Inferior parietal cortex (tissue), 1 donor: ENCODE results near the gene MED12.

ENCODE experiments used
- DNase-seq: peaks from one replicate; pipeline ENCODE4 v3.0.0-alpha.2; 2016; ENCODE audit errors: extremely low spot score

Gene MED12

DNA sequence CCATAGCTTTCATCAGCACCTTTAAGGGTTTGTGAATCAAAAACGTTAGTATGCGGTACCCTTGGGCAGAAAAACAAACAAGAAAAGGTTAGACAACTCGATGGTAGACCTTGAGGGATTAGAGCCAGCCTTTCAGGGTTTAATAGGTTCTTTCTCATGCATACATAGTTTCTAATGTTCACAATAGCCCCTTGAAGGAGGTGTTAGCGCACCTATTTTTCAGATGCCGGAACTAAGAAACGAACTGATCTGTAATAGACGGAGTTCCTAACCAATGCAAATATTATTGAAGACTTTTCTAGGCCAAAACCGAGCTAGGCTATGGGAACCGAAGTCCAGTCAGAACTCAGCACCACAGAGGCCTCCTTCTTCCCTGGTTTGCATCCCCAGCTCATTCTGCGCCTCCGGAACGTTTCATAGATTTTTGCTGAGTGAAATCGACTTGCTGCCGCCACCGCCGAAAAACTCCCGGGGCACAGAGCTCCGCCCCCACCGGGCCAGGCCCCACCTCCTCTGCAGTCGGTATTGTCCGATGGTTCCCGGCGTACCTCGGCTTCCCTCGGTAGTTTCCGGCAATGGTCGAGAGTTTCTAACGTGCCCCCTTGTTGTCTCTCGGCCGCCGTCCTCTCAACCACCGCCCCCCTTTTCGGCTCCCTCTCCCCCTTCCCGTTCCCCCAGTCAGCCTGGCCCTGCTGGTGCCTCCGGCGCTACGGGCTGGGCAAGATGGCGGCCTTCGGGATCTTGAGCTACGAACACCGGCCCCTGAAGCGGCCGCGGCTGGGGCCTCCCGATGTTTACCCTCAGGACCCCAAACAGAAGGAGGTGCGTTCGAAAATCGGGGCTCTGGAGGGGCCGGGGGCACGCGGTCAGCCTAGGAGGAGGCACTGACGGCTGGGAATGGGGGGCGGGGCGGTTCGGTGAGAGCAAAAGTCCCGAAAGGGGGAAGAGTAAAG lies at the start of gene MED12:
TSS of gene MED12 (plus strand) at position 565 of the 953 bp plus-strand sequence. CDS start at position 724, 159 bp downstream.
- peak; percentile 78 for DNase-seq

DNA sequence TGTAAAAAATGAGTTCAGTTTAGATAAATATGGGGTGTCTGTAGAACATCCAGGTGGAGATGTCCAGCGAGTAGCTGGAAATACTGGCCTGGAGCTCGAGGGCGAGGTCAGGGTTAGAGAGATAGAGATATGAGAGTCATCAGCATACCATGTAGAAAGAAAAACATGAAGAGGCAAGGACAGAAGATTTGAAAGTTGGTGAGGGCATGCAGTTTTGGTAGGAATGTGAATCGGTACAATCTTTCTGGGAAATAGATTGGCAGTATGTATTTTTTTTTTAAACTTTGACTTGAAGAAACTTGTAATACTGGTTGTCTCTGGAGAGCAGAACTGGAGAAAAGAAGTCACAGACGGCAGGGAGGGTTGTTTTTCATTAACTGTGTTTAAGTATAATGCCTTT lies 47.9 kb upstream of the MED12 start:
- DNase-seq = no peak

DNA sequence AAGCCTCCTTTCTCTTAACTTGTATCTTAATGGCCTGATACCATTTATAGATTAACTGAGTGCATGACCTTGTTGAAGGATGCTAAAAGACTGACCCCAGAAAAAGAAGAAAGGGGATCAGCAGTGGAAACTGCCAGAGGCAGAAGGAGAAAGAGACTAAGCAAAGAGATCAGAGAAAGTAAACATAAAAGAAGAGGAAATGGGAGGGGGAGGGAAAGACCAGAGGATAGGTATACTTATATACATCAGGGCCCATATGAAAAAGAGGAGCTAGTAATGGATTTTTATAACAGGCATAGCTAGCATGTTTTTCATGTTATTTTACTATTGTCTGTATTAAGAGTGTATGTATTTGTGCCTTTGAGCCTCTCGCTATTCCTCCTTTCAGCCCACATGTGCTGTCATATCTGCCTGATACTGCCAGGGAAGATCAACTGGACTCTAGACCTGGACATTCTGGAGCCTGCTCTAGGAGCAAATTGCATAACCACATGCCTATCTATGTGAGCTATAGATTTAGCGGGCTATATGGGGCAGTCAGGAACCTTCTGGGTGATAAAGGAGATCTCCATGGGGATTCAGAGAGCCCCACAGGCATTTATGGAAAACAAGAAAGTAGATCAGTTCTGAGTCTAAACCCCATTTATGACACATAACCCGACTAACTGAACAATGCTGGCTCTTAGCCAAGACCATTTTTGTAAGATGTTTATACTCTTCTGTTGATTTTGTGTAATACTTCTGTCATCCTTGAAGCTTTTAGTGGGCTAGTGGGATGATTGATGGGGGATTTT lies 36.9 kb upstream of the MED12 start:
- no peak for DNase-seq

DNA sequence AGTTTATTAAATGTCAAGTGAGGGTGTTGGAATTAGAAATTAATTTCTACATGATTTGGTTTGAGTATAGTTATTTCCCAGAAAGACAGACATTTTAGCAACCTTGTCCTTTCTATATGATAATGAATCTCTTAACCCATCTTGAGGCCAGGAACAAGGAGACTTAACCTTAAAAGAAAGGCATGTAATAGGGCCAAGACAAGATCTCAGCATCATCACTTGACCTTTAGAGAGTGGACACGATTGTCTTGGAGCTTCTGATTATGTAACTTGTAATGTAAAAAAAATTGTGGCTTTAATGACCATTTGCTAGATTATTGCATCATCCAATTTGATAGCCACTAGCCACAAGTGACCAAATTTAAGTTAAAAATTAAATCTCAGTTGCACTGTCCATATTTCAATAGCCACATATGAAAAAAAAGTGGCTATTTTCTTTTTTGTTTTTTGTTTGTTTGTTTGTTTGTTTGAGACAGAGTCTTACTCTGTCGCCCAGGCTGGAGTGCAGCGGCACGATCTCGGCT lies 36.2 kb upstream of the MED12 start:
- no peak for DNase-seq

DNA sequence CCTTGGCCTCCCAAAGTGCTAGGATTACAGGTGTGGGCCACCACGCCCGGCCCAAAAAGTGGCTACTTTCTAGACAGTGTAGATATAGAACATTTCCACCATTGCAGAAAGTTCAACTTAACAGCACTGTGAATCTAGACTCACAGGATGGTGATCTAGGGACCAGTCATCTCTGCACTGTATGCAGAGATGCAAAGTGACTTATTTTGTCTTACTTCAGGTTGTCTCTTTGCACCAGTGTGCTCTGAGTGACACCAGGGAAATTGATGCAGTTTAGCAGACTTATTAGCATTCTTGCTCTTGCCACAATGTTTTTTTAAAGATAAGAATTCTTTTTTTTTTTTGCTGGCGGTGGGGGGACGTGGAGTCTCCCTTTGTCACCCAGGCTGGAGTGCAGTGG lies 35.6 kb upstream of the MED12 start:
- no peak for DNase-seq

DNA sequence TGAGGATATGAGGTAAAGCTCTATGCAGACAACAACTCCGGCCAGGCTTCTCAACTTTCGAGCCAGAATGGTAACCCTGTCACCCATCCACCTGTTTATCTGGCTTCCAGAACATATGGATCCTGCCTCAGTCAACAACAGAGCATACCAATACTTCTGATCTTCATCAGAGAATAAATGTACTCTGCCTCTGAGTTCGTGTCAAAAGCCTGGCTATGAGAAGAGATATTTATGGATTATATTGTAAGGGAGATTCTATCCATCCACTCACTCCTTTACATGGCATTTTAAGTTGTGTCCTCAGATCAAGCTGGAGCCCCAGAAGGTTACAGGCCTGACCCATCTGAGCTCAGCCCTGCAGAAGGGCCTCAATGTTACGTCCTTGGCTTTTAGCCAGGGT lies 32.5 kb upstream of the MED12 start:
- DNase-seq = no peak

DNA sequence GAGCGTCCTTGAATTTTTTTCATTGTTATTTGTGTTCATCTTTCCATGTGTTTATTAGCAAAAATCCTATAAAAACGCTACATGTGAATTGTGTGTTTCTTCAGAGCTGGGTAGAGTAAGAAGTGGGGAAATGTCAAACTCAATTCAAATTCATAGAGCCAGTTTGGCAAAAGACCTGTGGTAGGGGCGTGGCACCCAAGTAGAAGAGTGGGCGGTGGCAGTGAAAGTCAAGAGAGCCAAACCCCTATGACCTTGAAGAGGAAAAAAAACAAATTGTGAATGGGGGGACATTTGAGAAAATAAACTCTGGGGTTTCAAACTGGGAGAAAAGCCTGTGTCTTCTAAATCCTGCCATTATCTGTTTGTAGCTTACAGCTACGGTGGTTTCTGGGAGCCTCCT lies 27.1 kb upstream of the MED12 start:
- DNase-seq = no peak

DNA sequence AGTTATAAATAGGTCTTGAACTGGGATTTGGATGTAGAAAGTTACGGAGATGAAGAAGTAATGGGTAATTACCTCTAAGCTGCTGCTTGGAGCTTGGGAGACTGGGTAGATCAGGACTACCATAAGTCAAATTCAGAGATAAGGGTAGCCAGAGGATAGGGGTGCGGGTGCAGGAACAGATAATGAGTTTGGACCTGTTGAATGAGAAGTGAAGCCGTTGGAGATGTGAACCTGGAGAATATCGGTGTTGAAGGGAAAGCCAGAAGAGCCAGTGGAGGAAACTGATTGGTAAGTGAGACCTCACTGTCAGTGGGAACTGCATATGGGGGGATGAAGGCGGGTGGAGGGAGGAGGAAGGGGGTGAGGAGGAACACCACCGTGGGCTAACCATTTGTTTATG lies 23.4 kb upstream of the MED12 start:
- no peak for DNase-seq

DNA sequence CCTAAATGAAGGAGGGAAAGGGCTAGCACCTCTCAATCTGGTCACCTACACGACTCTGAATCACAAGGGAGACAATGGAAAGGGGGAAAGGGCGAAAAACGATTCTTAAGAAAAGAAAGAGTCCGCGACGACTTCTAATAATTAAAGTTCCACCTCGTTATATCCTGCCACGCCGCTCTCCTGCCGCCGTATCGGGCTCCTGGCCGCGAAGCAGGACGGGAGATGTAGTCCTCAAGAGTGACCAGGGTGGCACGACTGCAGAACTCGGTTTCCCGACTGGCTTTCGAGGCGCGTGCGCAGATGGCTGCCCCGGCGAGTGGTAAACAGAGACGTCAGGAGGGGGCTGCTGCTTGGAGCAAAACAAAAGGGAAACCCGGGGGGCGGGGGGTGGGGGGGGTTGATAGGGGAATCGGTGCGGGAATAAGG lies 22.8 kb upstream of the MED12 start, which contains the start of gene FOXO4:
TSS of gene FOXO4 (plus strand) at position 297 of the 426 bp plus-strand sequence. CDS start 678 bp downstream, outside the sequence.
- DNase-seq = peak; percentile 86

DNA sequence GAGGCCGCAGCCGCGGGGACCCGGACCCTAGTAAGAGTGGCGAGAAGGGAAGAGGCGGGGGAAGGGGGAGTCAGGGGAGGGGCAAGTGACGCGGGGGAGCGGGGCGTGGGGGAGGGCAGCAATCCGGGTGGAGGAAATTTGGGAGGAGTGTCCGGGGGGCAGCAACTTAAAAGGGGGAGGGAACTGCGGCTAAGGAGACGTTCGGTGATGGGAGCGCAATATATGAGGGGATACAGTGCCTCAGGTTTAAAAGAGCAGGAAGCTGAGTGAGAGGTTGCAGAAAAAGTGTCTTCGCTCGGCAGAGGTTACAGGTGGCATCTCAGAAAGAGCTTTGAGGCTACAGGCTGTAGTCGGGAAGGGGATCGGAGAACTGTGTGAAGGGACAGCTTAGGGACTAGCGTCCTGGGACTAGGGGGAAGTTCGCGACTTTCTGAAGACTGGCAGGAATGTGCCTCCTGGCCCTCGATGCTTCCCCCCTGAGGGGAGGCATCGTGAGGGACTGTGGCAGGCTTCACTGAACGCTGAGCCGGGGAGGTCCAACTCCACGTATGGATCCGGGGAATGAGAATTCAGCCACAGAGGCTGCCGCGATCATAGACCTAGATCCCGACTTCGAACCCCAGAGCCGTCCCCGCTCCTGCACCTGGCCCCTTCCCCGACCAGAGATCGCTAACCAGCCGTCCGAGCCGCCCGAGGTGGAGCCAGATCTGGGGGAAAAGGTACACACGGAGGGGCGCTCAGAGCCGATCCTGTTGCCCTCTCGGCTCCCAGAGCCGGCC lies 22.2 kb upstream of the MED12 start:
- no peak for DNase-seq

DNA sequence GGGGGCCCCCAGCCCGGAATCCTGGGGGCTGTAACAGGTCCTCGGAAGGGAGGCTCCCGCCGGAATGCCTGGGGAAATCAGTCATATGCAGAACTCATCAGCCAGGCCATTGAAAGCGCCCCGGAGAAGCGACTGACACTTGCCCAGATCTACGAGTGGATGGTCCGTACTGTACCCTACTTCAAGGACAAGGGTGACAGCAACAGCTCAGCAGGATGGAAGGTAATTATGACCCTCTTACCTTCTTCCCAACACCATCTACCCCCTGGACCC lies 21.7 kb upstream of the MED12 start:
- no peak for DNase-seq

DNA sequence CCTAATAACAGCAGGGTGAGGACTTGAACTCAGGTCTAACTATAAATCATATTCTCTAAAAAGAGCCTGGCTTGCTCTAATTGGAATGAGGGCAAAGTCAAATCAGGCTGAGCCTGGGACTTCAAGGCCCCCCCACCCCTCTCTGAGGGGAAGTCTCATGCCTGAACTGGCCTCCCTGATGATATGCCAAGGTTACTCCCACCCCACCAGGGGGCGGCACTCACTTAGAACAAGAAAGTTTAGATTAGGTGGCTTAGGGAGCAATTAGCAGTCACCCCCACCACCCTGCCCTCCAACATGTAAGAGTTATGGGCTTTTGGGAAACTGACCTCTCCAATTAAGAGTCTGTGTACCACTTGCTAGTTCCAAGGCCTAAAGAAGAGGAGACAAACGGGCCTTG lies 20.1 kb upstream of the MED12 start:
- peak; percentile 29 for DNase-seq

DNA sequence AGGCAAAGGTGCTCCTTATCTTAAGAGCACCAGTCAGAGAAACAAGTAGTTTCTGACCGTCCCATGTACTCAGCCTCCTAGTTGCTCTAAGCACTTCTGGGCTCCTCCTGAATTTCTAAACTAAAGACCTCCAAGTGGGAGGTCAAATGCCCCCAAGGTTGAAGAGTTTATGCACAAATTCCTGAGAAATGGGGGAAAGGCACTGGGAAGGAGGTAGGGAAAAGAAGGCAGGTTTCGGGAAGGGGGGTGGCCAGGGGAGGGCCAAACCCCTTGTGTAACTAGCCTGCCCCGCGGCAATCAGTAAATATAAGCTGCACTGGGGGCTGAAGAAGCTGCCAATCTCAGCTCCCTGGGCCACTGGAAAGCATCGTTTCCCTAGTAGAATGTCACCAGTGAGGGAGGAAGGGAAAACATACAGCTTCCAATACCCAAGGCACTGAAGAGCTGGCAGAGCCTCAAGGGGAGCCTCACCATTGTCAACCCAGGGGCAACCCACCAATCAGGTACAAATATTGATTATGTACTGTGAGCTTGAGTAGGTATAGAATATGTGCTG lies 19.4 kb upstream of the MED12 start:
- DNase-seq = no peak

DNA sequence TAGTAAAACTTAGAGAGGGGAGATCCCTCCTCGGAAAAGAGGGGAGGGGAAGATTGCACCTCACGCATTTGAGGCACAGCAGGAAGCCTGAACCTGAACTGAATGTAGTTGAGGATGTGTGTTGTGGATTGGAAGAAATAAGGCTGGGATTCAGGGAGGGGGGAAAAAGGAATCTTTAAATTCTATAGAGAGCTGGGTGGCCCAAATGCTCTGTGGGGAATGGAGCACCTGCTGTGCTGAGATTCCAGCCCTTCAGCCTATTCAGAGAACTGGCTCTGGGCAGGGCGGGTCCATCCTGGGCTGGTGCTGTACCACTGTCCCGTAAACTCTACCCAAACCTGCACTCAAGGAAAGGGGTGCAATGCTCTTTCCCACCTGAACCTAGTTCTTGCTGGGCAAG lies 18.7 kb upstream of the MED12 start:
- no peak for DNase-seq

DNA sequence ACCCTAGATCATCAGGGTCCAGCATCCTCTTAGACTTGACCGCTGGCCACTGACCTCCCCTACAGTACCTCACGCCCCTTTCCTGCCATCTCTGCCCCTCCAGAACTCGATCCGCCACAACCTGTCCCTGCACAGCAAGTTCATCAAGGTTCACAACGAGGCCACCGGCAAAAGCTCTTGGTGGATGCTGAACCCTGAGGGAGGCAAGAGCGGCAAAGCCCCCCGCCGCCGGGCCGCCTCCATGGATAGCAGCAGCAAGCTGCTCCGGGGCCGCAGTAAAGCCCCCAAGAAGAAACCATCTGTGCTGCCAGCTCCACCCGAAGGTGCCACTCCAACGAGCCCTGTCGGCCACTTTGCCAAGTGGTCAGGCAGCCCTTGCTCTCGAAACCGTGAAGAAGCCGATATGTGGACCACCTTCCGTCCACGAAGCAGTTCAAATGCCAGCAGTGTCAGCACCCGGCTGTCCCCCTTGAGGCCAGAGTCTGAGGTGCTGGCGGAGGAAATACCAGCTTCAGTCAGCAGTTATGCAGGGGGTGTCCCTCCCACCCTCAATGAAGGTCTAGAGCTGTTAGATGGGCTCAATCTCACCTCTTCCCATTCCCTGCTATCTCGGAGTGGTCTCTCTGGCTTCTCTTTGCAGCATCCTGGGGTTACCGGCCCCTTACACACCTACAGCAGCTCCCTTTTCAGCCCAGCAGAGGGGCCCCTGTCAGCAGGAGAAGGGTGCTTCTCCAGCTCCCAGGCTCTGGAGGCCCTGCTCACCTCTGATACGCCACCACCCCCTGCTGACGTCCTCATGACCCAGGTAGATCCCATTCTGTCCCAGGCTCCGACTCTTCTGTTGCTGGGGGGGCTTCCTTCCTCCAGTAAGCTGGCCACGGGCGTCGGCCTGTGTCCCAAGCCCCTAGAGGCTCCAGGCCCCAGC lies 17.6 kb upstream of the MED12 start:
- DNase-seq = no peak

DNA sequence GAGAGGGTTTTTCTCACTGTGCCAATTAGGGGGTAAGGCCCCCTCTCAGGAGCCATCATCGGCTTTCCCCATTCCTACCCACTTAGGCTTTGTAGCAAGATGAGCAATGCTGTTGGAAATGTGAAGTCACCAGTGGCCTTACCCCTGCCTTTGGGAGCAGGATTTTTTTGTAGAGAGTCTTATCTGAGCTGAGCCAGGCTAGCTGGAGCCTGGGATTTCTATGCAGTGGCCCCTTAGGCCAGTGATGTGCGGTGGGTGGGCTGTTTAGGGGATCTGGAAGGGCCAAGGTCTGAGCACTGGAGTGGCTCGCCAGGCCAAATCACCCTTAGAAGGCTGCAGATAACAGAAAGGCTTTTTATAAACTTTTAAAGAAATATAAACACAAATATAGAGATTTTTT lies 16.1 kb upstream of the MED12 start:
- no peak for DNase-seq

DNA sequence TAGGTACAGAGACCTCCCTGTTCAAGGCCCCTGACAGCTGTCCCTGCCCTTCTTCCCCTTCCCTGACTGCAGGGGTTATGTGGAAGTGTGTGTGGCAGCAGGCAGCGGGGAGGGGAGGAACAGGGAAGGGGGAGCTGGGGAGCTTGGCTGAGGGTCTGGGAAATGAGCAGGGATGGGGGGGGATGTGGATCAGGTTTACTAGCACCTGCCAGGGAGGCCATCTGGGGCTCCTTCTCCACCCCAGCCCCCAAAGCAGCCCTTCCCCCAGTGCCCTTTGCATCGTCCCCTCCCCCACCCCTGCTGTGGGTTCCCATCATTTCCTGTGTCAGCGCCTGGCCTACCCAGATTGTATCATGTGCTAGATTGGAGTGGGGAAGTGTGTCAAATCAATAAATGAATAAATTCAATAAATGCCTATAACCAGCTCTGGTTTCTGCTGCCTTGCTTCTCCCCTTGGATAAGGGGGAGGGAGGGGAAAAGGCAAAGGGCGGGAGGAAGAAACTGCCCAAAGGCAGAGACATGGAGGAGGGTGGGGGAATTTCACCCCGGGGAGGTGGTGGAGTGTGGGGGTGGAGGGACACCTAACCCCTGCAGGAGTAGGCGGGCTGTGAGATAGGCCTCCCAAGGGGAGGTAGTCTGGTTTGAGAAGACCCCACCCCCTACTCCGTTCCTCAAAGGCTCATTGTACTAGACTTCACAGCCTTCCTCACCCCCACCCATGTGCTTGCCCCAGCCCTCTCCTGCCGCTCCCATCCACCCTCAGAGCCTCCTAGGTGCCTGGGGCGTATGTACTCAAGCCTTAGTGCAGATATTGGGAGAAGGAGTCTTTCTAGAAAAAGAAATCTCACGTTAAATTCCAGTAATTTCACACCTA lies 15.0 kb upstream of the MED12 start:
- no peak for DNase-seq

DNA sequence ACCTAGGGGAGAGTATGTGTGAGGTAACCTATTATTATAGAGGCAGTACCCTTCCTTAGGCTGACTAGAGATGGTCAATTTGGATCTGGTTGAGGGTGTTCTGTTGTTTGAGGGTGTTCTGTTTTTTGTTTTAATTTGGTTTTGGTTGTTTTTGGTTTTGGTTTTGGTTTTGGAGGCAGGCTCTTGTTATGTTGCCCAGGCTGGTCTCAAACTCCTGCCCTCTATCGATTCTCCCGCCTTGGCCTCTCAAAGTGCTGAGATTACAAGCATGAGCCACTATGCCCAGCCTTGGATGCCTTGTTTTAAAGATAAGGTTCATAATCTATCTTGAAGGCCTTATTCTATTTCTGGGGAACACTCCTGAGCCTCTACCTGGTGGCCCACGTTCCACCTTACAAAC lies 12.8 kb upstream of the MED12 start:
- DNase-seq = no peak

DNA sequence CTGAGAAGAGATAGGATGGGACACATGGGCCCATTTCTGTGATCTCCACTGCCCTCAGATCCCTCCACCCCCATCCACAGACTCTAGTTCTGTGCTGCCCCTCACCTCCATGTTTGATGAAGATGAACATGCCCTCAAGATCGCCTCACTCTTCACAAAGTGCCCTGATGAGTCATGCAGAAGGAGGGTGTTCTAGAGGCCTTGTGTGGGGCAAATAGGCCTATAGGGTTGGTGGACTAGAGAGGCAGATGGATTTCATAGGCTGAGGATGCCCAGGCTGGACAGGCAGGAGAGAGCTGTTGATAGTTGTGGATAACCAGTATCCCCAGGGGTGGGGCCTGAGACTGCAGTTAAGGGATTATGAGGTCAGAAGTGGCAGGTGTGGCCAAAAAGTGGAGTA lies 12.0 kb upstream of the MED12 start, which contains the start of gene CXorf65:
TSS of gene CXorf65 (minus strand) at position 314 of the 400 bp plus-strand sequence. CDS start at position 130, 184 bp downstream.
- no peak for DNase-seq
